Gastrocnemius medialis (tissue), 4 donors: ENCODE data around the gene PTPN4.

Source experiments
- POLR2A ChIP-seq, 2 donors: fragments of 450-650 bp; IDR thresholded peaks; one replicate each; pipeline ENCODE4 v1.6.1; 2017; ENCODE audit warnings: antibody characterized with exemption in 2 of 2, mild to moderate bottlenecking in 2 of 2, moderate library complexity in 2 of 2
- TF ChIP-seq, protein P1 (sequence below), 5 experiments: fragments of 450-650 bp in 3 of 5; fragments of 200-600 bp in 2 of 5; sonication (generic) in 2 of 5; IDR thresholded peaks in 4 of 5; conservative IDR thresholded peaks in 1 of 5; 1 replicate in 4 of 5; 2 replicates in 1 of 5; pipeline ENCODE4 v1.5.1; 2016 to 2019; ENCODE audit warnings: antibody characterized with exemption in 5 of 5, mild to moderate bottlenecking in 3 of 5, moderate library complexity in 3 of 5

- TF ChIP-seq, protein P1, sequence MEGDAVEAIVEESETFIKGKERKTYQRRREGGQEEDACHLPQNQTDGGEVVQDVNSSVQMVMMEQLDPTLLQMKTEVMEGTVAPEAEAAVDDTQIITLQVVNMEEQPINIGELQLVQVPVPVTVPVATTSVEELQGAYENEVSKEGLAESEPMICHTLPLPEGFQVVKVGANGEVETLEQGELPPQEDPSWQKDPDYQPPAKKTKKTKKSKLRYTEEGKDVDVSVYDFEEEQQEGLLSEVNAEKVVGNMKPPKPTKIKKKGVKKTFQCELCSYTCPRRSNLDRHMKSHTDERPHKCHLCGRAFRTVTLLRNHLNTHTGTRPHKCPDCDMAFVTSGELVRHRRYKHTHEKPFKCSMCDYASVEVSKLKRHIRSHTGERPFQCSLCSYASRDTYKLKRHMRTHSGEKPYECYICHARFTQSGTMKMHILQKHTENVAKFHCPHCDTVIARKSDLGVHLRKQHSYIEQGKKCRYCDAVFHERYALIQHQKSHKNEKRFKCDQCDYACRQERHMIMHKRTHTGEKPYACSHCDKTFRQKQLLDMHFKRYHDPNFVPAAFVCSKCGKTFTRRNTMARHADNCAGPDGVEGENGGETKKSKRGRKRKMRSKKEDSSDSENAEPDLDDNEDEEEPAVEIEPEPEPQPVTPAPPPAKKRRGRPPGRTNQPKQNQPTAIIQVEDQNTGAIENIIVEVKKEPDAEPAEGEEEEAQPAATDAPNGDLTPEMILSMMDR (IDR thresholded peaks at IDR 0.05 in 4 of 5, conservative IDR thresholded peaks at IDR 0.05 in 1 of 5), result no peak
- no peak for TF ChIP-seq POLR2A (IDR thresholded peaks at IDR 0.05)
These were observed 15.3 kb upstream of the PTPN4 start for GRCh38 chr2:119744335-119744939.
